ENCODE data around the gene SPIRE2.

DNA sequence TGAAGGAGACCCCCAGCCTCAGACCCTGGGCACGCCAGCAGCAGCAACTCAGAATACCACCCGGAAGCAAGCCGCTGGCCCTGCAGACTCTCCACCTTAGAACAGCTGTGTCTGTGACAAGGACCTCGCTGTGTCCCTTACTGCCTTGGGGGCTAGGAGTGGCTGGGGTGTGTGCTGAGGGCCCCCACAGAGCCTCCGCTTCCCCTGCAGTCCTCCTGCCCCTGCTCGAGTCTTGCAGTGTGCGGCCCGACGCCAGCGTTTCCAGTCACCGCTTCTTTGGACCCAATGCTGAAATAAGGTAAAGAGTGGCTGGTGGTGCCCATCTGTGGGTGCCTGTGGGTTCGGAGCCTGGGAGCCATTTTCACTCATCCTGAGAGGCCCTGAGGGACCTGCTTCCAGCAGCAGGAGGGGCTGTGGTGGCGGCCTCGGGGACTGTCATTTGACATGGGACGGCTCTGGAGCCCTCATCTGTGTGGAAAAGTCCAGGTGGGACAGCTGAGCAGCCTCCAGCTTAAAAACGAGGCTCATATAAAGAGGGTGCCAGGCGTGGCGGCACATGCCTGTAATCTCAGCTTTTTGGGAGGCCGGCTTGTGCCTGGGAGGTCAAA lies 75.7 kb downstream of the SPIRE2 start:
- TF ChIP-seq EZH2 (IDR thresholded peaks at IDR 0.05; ENCODE audit: borderline replicate concordance, insufficient read depth, low read length, poor library complexity, severe bottlenecking) = no peak
- TF ChIP-seq, protein P1, sequence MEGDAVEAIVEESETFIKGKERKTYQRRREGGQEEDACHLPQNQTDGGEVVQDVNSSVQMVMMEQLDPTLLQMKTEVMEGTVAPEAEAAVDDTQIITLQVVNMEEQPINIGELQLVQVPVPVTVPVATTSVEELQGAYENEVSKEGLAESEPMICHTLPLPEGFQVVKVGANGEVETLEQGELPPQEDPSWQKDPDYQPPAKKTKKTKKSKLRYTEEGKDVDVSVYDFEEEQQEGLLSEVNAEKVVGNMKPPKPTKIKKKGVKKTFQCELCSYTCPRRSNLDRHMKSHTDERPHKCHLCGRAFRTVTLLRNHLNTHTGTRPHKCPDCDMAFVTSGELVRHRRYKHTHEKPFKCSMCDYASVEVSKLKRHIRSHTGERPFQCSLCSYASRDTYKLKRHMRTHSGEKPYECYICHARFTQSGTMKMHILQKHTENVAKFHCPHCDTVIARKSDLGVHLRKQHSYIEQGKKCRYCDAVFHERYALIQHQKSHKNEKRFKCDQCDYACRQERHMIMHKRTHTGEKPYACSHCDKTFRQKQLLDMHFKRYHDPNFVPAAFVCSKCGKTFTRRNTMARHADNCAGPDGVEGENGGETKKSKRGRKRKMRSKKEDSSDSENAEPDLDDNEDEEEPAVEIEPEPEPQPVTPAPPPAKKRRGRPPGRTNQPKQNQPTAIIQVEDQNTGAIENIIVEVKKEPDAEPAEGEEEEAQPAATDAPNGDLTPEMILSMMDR (IDR thresholded peaks at IDR 0.05; ENCODE audit: poor library complexity, severe bottlenecking) = no peak
- no peak for TF ChIP-seq POLR2AphosphoS5 (IDR thresholded peaks at IDR 0.05)
